ENCODE measurements around the gene MTF1.

The MTF1 gene

GRCh38 chr1:37868466-37868865, 9.1 kb upstream of the MTF1 start:
- DNase-seq (ENCODE audit: low read depth in 2 of 2), result no peak

- DNase-seq (ENCODE audit: low read depth in 2 of 2), result no peak
These were observed 8.4 kb upstream of the MTF1 start for GRCh38 chr1:37867784-37868183.

GRCh38 chr1:37866491-37866890, 7.1 kb upstream of the MTF1 start:
- DNase-seq (ENCODE audit: low read depth in 2 of 2), result no peak

GRCh38 chr1:37865348-37866120, 6.1 kb upstream of the MTF1 start:
- no peak for DNase-seq (ENCODE audit: low read depth in 2 of 2)

GRCh38 chr1:37862330-37862729, 2.9 kb upstream of the MTF1 start:
- no peak for DNase-seq (ENCODE audit: low read depth in 2 of 2)

- DNase-seq (ENCODE audit: low read depth in 2 of 2), result no peak
These were observed 1.8 kb upstream of the MTF1 start for GRCh38 chr1:37861151-37861550.

GRCh38 chr1:37860346-37860666, 914 bp upstream of the MTF1 start:
- no peak for DNase-seq (ENCODE audit: low read depth in 2 of 2)

GRCh38 chr1:37858931-37859506, 373 bp downstream of the MTF1 start:
- no peak for DNase-seq (ENCODE audit: low read depth in 2 of 2)

- DNase-seq (ENCODE audit: low read depth in 2 of 2), result no peak
These were observed 5.0 kb downstream of the MTF1 start for GRCh38 chr1:37854406-37854805.

- no peak for DNase-seq (ENCODE audit: low read depth in 2 of 2)
These were observed 6.2 kb downstream of the MTF1 start for GRCh38 chr1:37853157-37853556.

GRCh38 chr1:37851782-37852210, 7.6 kb downstream of the MTF1 start:
- no peak for DNase-seq (ENCODE audit: low read depth in 2 of 2)

GRCh38 chr1:37851262-37851661, 8.1 kb downstream of the MTF1 start:
- DNase-seq (ENCODE audit: low read depth in 2 of 2), result no peak

- no peak for DNase-seq (ENCODE audit: low read depth in 2 of 2)
These were observed 8.9 kb downstream of the MTF1 start for GRCh38 chr1:37850352-37850955.

- no peak for DNase-seq (ENCODE audit: low read depth in 2 of 2)
These were observed 9.9 kb downstream of the MTF1 start for GRCh38 chr1:37849480-37849879.

GRCh38 chr1:37846647-37847339, 12.6 kb downstream of the MTF1 start:
- DNase-seq (ENCODE audit: low read depth in 2 of 2), result no peak

- no peak for DNase-seq (ENCODE audit: low read depth in 2 of 2)
These were observed 13.6 kb downstream of the MTF1 start for GRCh38 chr1:37845786-37846185.

GRCh38 chr1:37845049-37845646, 14.2 kb downstream of the MTF1 start:
- DNase-seq (ENCODE audit: low read depth in 2 of 2), result no peak

- DNase-seq (ENCODE audit: low read depth in 2 of 2), result no peak
These were observed 14.9 kb downstream of the MTF1 start for GRCh38 chr1:37844536-37844935.

GRCh38 chr1:37841652-37842051, 17.7 kb downstream of the MTF1 start:
- no peak for DNase-seq (ENCODE audit: low read depth in 2 of 2)

- no peak for DNase-seq (ENCODE audit: low read depth in 2 of 2)
These were observed 18.7 kb downstream of the MTF1 start for GRCh38 chr1:37840711-37841110.

- DNase-seq (ENCODE audit: low read depth in 2 of 2), result no peak
These were observed 19.7 kb downstream of the MTF1 start for GRCh38 chr1:37839676-37840075.

- DNase-seq (ENCODE audit: low read depth in 2 of 2), result no peak
These were observed 22.6 kb downstream of the MTF1 start for GRCh38 chr1:37836788-37837187.
